ENCODE results near the gene ADAP1.

Gene ADAP1

DNA sequence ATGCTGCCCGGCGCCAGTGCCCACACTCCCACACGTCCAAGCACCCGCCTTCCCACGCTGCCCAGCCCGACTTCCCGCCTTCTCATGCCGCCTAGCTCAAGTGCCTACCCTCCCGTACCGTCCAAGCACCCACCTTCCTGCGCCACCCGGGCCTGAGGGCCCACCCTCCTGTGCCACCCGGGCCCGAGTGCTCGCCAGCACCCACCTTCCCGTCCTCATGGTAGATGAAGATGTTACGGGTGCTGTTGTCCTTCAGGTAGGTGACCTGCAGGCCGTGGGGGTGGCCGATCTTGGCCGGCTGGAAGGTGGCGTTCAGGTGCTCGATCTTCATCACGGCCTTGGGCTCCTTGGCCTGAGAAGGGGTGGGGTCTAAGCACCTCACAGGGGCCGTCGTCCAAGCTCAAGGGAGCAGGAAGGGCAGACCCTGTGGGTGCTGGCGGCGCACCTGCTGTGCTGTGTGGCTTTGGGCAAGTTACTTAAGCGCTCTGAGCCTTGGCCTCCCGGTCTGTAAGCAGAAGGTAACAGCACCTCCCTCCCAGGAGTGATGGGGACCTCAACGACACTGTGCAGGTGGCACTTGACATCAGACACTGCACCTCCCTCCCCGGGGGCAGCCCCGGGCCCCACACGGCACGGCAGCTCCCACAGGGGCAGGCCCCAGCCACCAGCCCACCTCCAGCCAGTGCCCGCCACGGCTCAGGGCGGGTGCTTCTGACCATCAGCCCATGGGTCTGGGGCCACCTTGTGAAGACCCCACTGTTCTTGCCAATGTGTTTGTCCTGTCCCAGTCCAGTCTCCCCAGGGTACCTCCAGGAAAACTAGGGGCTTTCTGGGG, 50.3 kb downstream of the ADAP1 start:
- no peak for DNase-seq

DNA sequence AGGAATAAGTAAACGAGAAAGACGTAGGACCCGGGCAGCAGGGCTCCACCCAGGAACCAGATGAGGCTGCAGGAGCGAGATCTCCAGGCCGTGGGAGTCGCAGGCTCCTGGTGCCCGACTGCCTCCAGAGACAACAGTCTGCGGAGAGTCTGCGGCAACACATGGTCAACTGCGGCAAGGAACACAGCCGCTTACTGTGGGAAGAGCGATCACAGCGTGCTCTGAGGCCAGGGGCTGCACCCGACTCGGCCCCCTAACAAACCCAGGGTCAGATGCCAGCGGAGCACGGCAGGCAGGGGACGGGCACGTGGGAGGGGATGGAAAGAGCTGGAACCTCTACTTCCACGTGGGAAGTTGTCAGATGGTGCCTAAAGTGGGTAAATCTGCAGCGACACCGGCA, 51.5 kb downstream of the ADAP1 start:
- DNase-seq, result no peak

- peak; percentile 58 for DNase-seq
Observed at GRCh38 chr7:901388-902154, 52.9 kb downstream of the ADAP1 start.

GRCh38 chr7:901041-901387, 53.5 kb downstream of the ADAP1 start:
- DNase-seq, result no peak

- DNase-seq, result no peak
Observed at GRCh38 chr7:900331-901040, 54.0 kb downstream of the ADAP1 start.

DNA sequence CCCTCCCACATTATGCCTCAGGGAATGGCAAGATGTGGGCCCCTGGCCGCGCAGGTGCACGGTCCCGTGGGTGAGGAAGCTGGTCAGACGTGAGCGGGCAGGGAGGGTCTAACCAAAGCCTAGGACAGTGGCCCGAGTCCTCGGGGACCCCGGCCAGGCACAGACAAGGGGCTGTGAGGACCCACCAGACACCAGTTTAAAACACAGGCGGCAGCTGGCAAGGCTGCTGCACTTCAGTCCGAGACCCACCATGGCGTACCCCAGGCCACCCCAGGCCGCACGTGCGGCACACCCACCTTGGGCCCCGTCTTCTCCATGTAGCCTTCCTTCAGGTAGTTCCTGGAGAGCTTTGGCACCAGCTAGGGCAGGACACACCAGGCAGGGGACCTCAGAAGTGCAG, 54.7 kb downstream of the ADAP1 start:
- no peak for DNase-seq

- no peak for DNase-seq
Observed at GRCh38 chr7:898855-899681, 55.4 kb downstream of the ADAP1 start.

DNA sequence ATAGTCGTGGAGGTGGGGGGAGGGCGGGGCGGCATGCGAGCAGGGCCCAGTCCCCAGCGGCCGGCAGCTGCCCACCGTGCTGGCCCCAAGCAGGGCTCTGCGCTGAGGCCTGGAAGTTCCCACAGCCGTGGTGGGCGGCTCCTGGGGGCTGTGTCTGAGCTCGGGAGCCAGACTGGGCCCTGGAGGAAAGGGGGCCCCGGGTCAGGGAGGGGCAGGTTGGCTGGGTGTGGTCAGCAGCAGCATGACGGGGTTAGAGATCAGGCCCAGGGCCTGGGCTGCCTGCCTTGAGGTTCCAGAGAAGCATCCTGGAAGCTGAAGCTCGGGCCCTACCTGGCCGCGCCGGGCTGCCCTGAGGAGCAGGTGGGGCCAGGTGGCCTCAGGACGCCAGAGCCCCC, 56.0 kb downstream of the ADAP1 start:
- DNase-seq, result no peak

- DNase-seq, result no peak
Observed at GRCh38 chr7:897771-898376, 56.6 kb downstream of the ADAP1 start.

GRCh38 chr7:897086-897485, 57.4 kb downstream of the ADAP1 start:
- no peak for DNase-seq

DNA sequence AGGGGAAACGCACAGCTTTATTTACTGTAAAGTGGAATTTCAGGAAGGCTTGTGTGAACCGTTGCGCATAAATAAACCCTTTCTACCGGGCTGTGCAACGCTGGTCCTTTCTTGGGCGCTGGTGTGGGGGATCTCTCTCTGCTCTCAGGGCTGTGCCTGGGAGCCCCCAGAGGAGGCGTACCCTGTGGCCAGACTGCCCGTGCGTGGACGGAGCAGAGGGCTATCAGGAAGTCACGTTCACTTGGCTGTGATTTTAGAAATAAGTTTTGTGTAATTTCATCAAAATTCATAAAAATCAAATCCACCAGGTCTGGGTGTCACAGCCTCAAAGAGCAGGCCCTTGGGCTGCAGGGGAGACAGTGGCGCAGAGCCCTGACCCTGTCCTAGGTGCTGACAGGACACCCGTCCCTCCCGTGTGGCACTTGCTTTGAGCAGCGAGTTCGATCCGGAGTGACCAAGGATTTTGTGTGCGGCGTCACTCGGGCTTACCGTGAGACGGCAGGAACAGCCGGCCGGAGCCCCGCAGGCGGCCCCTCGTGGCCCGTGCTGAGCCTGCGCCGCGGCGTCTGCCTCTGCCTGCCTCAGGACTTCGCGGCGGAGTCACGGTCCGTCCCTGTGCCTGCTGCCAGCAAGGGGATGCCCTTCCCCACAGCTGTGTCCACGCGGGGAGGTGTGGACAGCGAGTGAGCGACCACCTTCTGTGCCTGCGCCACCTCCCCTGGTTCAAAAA, 58.0 kb downstream of the ADAP1 start:
- DNase-seq, result no peak

DNA sequence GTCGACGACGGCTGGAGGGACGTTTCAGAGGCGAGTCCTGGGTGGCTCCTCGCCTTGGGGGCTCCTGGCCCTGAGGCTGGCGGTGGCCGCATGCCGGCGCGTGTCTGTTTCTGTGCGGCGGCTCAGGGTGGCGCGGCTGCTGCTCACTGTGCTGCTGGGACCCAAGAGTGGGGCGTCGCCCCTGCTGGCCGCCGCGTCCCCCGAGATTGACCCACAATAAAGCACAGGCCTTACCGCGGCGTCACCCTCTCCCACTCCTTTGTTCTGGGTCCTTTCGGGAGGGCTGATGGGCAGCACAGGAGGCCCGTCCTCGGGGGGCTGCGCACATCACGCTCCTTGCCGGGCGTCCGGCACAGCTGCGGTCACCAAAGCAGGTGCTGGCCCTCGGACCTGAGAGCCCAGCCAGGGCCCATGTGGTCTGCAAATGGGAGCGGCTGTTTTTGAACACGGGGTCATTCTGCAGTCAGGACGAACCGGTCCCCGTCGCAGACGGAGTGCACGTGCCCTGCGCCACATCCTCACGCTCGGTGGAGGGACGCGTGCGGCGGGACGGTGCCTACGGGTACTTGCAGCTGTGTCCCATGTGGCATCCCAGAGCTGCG, 58.9 kb downstream of the ADAP1 start:
- no peak for DNase-seq

DNA sequence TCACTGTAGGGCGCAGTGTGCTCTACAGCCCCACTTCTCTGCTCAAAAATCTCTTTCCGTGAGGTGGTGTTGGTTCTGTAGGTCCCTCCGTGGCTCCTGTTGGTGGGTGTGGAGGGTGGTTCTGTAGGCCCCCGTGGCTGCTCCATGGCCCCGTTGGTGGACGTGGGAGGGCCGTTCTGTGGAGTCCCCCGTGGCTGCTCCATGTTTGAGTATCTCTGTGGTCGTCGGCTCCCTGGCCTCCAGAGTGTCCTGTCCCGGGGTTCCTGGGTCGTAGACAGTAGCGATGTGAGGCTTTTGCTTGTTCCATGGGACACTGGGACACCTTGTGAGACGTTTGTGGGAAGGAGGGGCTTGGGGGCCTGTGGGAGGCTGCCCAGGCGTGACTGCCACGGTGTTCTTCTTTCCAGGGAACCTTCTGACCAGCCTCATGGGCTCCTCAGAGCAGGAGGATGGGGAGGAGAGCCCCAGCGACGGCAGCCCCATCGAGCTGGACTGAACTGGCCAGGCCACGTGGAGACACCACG, 59.5 kb downstream of the ADAP1 start:
- no peak for DNase-seq

DNA sequence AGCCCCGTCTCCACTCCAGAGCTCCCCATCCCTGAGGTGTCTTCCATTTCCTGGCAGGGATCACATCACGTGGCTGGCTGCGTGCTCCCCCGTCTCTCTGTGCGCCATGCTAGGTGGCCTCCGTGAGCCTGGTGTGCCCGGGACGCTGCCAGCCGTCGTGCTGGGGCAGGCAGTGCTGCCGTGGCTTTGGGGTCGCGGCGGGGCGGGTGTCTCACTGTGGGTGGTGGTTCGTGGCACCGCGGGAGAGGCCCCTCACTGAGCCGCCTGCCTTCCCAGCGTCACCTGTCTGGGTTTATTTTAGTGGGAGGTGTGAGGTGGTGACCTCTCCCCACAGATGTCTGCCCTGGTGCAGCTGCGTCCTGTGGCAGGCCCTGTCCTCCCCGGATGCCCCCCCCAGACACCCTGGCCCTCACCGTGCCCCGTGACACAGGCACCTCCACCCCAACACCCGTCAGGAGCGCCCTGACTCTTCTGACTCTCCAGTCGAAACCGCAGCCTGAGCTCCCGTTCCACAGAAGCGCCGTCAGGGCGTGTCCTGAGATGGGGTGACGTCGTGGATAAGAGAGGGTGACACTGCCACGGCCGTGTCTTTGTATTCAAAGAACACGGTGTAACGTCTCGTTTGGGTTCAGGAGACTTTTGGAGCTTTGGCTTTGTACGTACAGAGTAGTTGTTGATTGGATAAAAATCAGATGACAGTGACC, 60.2 kb downstream of the ADAP1 start:
- DNase-seq, result no peak

DNA sequence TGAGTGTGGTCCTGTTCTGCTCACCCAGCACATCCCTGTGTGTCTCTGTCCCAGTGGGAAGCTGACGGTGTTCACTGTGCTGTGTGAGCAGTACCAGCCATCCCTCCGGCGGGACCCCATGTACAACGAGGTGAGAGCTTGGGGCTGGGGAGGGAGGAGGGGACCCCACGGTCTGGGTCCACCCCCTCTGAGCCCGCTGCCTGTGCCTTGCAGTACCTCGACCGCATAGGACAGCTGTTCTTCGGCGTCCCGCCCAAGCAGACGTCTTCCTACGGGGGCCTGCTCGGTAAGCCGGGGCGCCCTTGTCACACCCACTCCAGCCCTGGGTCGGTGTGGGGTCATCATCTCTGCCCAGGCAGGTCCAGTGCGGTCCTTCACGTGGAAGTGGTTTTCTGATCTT, 60.8 kb downstream of the ADAP1 start:
- DNase-seq, result no peak

GRCh38 chr7:892648-893593, 61.6 kb downstream of the ADAP1 start:
- no peak for DNase-seq

DNA sequence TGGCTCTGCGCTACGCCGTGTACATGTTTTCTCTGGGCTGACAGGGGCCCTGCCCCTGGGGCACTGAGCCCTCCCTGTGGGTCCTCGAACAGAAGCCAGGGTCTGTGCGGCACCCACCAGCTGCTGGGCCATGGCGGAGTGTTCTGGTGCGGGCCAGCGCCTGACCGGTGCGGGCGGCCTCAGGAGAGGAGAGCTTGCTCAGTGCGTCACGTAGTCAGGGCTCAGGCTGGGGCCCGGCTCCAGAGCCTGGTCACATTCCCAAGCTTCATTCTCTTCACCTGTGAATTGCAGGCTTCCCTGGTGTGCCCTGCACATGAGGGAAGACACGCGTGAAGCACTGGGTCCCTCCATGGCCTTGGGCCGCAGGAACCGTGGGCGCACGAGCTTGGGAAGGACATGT, 62.7 kb downstream of the ADAP1 start:
- no peak for DNase-seq

DNA sequence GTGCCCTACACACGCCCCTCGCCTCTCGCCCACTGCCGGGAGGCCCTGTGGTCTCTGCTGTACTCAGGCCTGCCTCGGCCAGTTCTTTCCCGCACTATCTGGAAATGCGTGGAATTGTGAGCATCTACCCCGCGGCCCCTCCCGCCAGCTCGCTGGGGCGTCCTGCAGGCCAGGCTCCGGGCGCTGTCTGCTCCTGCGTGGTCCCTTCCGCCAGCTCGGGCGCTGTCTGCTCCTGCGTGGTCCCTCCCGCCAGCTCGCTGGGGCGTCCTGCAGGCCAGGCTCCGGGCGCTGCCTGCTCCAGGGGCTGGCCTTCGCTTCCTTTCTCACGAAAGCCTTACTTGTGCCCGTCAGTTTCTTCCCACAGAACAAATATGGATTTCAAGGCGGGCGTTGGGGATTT, 63.2 kb downstream of the ADAP1 start:
- no peak for DNase-seq

- no peak for DNase-seq
Observed at GRCh38 chr7:890868-891267, 63.6 kb downstream of the ADAP1 start.
